Neural progenitor cell (in vitro differentiated cells): ENCODE data around the gene ABAT. TPM values are rescaled to one million over a fixed set of nuclear protein-coding genes. Genes with fewer than 3 reads are reported as not detected.

Experiments
- DNase-seq: peaks from one replicate; pipeline ENCODE4 v3.0.0-alpha.2; 2016; ENCODE audit warnings: low spot score
- H2AFZ ChIP-seq: fragments of 200-600 bp; sonication (generic); replicated peaks from 2 replicates; pipeline ENCODE4 v1.6.1; 2016; ENCODE audit warnings: antibody characterized with exemption
- H3F3A ChIP-seq: fragments of 200-600 bp; sonication (generic); 2 replicates; pipeline ENCODE4 v1.6.1; 2016; ENCODE audit warnings: antibody characterized with exemption, low read depth
- H3K27ac ChIP-seq: fragments of 200-600 bp; sonication (generic); 2 replicates; pipeline ENCODE4 v1.5.1; 2016; ENCODE audit warnings: mild to moderate bottlenecking
- H3K27me3 ChIP-seq: fragments of 200-600 bp; sonication (generic); 2 replicates; pipeline ENCODE4 v1.6.1; 2016; ENCODE audit warnings: mild to moderate bottlenecking, moderate library complexity
- H3K36me3 ChIP-seq: fragments of 200-600 bp; sonication (generic); 2 replicates; pipeline ENCODE4 v1.5.1; 2016
- H3K4me1 ChIP-seq: fragments of 200-600 bp; sonication (generic); 2 replicates; pipeline ENCODE4 v1.6.1; 2016; ENCODE audit warnings: mixed run types
- H3K4me2 ChIP-seq: fragments of 200-600 bp; sonication (generic); 2 replicates; pipeline ENCODE4 v1.6.1; 2016
- H3K4me3 ChIP-seq: fragments of 200-600 bp; sonication (generic); 2 replicates; pipeline ENCODE4 v1.5.1; 2016
- H3K79me2 ChIP-seq: fragments of 200-600 bp; sonication (generic); 2 replicates; pipeline ENCODE4 v1.6.1; 2016; ENCODE audit warnings: low read depth
- H3K9ac ChIP-seq: fragments of 200-600 bp; sonication (generic); 2 replicates; pipeline ENCODE4 v1.6.1; 2016
- H3K9me3 ChIP-seq: fragments of 200-600 bp; sonication (generic); 2 replicates; pipeline ENCODE4 v1.5.1; 2016; ENCODE audit warnings: low read depth
- H4K20me1 ChIP-seq: fragments of 200-600 bp; sonication (generic); 2 replicates; pipeline ENCODE4 v1.6.1; 2016; ENCODE audit warnings: low read depth
- H3K27ac Mint-ChIP-seq: 3 replicates; pipeline ENCODE4 v1.8.0; 2021; ENCODE audit warnings: mixed read lengths
- H3K27me3 Mint-ChIP-seq: 2 replicates; pipeline ENCODE4 v1.8.0; 2022; ENCODE audit warnings: low read depth, mild to moderate bottlenecking, inconsistent platforms, moderate library complexity, mixed read lengths; ENCODE audit not compliant: insufficient read depth
- H3K36me3 Mint-ChIP-seq: 3 replicates; pipeline ENCODE4 v1.8.0; 2021; ENCODE audit warnings: mixed read lengths
- H3K4me1 Mint-ChIP-seq: 3 replicates; pipeline ENCODE4 v1.8.0; 2021; ENCODE audit warnings: mixed read lengths
- H3K4me3 Mint-ChIP-seq: 3 replicates; pipeline ENCODE4 v1.8.0; 2021; ENCODE audit warnings: mild to moderate bottlenecking, moderate library complexity, mixed read lengths
- H3K9me3 Mint-ChIP-seq: 3 replicates; pipeline ENCODE4 v1.8.0; 2020; ENCODE audit warnings: mixed read lengths
- EZH2 ChIP-seq: fragments of 200-600 bp; sonication (generic); IDR thresholded peaks from 2 replicates; pipeline ENCODE4 v1.6.1; 2017; ENCODE audit warnings: antibody characterized with exemption, mild to moderate bottlenecking, moderate library complexity
- EZH2phosphoT487 ChIP-seq: fragments of 200-600 bp; sonication (generic); IDR thresholded peaks from 2 replicates; pipeline ENCODE4 v1.6.1; 2017; ENCODE audit warnings: antibody characterized with exemption
- total RNA-seq: library from RNA; depleted of rRNA; stranded (reverse); fragments of >200 nt; gene quantifications from 2 replicates; pipeline ENCODE4 v1.2.3, GENCODE V29; 2015; ENCODE audit warnings: low replicate concordance
- TF ChIP-seq, protein P1 (sequence below): fragments of 200-600 bp; sonication (generic); IDR thresholded peaks from 2 replicates; pipeline ENCODE4 v1.5.1; 2017; ENCODE audit warnings: antibody characterized with exemption, mild to moderate bottlenecking

Gene ABAT
- total RNA-seq, 1 donor from 2014 or later, result 7.3 TPM

- peaks cover 7% of the 10 kb centered on the region for H3K36me3 ChIP-seq
- peaks cover 25% of the 10 kb centered on the region for H3K36me3 Mint-ChIP-seq
These were observed 39.3 kb upstream of the ABAT start for GRCh38 chr16:8634991-8635736.

DNA sequence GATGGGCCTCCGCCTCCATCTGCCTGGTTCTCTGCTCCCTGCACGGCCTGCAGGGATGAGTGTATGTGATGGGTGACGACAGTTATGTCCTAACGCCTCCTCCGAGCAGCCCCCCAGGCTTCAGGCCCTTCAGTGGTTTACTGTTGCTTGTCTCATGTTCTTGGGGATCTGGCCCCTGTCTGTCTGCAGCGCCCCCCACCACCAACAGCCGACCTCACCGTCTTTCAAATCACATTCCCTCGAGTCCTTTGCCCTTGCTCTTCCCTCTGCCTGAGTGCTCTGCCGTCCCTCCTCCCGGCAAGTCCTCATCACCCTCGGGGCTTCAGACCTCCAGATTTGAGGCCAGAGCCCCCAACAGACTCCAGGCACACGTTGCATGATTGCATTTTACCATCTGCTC lies 34.7 kb upstream of the ABAT start:
- Histone ChIP-seq H3K4me1 (no peaks in the 10 kb centered on the region), H3K36me3 (peaks cover 7% of the 10 kb centered on the region), H3K27me3 (no peaks in the 10 kb centered on the region), H3K27ac (no peak overlapping the region), H3K79me2 (no peaks in the 10 kb centered on the region), H3K9ac (no peak overlapping the region), H3K4me2 (no peak overlapping the region), H2AFZ (no peak overlapping the region), H4K20me1 (peaks cover 14% of the 10 kb centered on the region), H3K4me3 (no peak overlapping the region), H3F3A (peaks cover 5% of the 10 kb centered on the region), H3K9me3 (no peaks in the 10 kb centered on the region)
- no peak for TF ChIP-seq EZH2phosphoT487
- TF ChIP-seq EZH2, result no peak
- TF ChIP-seq, protein P1, sequence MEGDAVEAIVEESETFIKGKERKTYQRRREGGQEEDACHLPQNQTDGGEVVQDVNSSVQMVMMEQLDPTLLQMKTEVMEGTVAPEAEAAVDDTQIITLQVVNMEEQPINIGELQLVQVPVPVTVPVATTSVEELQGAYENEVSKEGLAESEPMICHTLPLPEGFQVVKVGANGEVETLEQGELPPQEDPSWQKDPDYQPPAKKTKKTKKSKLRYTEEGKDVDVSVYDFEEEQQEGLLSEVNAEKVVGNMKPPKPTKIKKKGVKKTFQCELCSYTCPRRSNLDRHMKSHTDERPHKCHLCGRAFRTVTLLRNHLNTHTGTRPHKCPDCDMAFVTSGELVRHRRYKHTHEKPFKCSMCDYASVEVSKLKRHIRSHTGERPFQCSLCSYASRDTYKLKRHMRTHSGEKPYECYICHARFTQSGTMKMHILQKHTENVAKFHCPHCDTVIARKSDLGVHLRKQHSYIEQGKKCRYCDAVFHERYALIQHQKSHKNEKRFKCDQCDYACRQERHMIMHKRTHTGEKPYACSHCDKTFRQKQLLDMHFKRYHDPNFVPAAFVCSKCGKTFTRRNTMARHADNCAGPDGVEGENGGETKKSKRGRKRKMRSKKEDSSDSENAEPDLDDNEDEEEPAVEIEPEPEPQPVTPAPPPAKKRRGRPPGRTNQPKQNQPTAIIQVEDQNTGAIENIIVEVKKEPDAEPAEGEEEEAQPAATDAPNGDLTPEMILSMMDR, result no peak
- H3K9me3 Mint-ChIP-seq, result no peaks in the 10 kb centered on the region
- H3K27ac Mint-ChIP-seq, result no peak overlapping the region
- peaks cover 50% of the 10 kb centered on the region for H3K36me3 Mint-ChIP-seq
- no peak for DNase-seq
- H3K27me3 Mint-ChIP-seq, result peaks cover 4% of the 10 kb centered on the region
- no peak overlapping the region for H3K4me3 Mint-ChIP-seq
- H3K4me1 Mint-ChIP-seq, result no peaks in the 10 kb centered on the region

More at GRCh38 chr16:8634991-8635736, 39.3 kb upstream of the ABAT start:
- Histone ChIP-seq H3K27ac (no peak overlapping the region), H4K20me1 (peaks cover 50% of the 10 kb centered on the region), H3F3A (peaks cover 7% of the 10 kb centered on the region), H3K9me3 (no peaks in the 10 kb centered on the region), H2AFZ (no peak overlapping the region), H3K4me2 (no peak overlapping the region), H3K79me2 (no peaks in the 10 kb centered on the region), H3K4me1 (no peaks in the 10 kb centered on the region), H3K27me3 (no peaks in the 10 kb centered on the region), H3K9ac (no peak overlapping the region), H3K4me3 (no peak overlapping the region)
- peaks cover 2% of the 10 kb centered on the region for H3K27me3 Mint-ChIP-seq
- no peaks in the 10 kb centered on the region for H3K9me3 Mint-ChIP-seq
- no peak overlapping the region for H3K4me3 Mint-ChIP-seq
- H3K4me1 Mint-ChIP-seq, result peaks cover 20% of the 10 kb centered on the region
- DNase-seq, result peak; percentile 80
- no peak for TF ChIP-seq EZH2phosphoT487
- TF ChIP-seq, protein P1, result peak; percentile 98
- no peak for TF ChIP-seq EZH2
- H3K27ac Mint-ChIP-seq, result no peak overlapping the region

GRCh38 chr16:8641671-8642070 lies 32.7 kb upstream of the ABAT start:
- H3K27ac ChIP-seq, result no peak overlapping the region
- no peak overlapping the region for H3K9ac ChIP-seq
- no peaks in the 10 kb centered on the region for H4K20me1 ChIP-seq
- no peaks in the 10 kb centered on the region for H3K9me3 Mint-ChIP-seq
- H3K4me3 Mint-ChIP-seq, result no peak overlapping the region
- no peaks in the 10 kb centered on the region for H3K27me3 ChIP-seq
- no peak overlapping the region for H3K4me2 ChIP-seq
- no peaks in the 10 kb centered on the region for H3F3A ChIP-seq
- H3K4me1 Mint-ChIP-seq, result no peaks in the 10 kb centered on the region
- no peak overlapping the region for H3K27ac Mint-ChIP-seq
- H3K27me3 Mint-ChIP-seq, result peaks cover 4% of the 10 kb centered on the region
- H3K36me3 ChIP-seq, result no peaks in the 10 kb centered on the region
- no peaks in the 10 kb centered on the region for H3K4me1 ChIP-seq
- no peak for TF ChIP-seq EZH2phosphoT487
- TF ChIP-seq EZH2, result no peak
- TF ChIP-seq, protein P1, result no peak
- no peaks in the 10 kb centered on the region for H3K9me3 ChIP-seq
- H3K36me3 Mint-ChIP-seq, result peaks cover 53% of the 10 kb centered on the region
- H2AFZ ChIP-seq, result no peak overlapping the region
- no peak for DNase-seq
- no peak overlapping the region for H3K4me3 ChIP-seq
- no peaks in the 10 kb centered on the region for H3K79me2 ChIP-seq
